Mucosa of stomach (tissue), 1 donor: ENCODE results near the gene REELD1.

ENCODE experiments used
- H3K27me3 ChIP-seq: one replicate; pipeline ENCODE4 v1.7.0; 2013; ENCODE audit warnings: mild to moderate bottlenecking, low read length; ENCODE audit not compliant: control insufficient read depth, insufficient read depth
- H3K36me3 ChIP-seq: one replicate; pipeline ENCODE4 v1.7.0; 2013; ENCODE audit warnings: low read length; ENCODE audit not compliant: control insufficient read depth, insufficient read depth
- H3K4me1 ChIP-seq: one replicate; pipeline ENCODE4 v1.7.0; 2013; ENCODE audit warnings: mild to moderate bottlenecking, low read length; ENCODE audit not compliant: control insufficient read depth, insufficient read depth
- H3K4me3 ChIP-seq: one replicate; pipeline ENCODE4 v1.7.0; 2013; ENCODE audit warnings: low read length
- H3K9ac ChIP-seq: one replicate; pipeline ENCODE4 v1.7.0; 2013; ENCODE audit warnings: mild to moderate bottlenecking, low read length, moderate library complexity
- H3K9me3 ChIP-seq: one replicate; pipeline ENCODE4 v1.7.0; 2013; ENCODE audit warnings: mild to moderate bottlenecking, low read length, moderate library complexity; ENCODE audit not compliant: control insufficient read depth
- donor health status: Pancreatic carcinoma.

REELD1 gene

DNA sequence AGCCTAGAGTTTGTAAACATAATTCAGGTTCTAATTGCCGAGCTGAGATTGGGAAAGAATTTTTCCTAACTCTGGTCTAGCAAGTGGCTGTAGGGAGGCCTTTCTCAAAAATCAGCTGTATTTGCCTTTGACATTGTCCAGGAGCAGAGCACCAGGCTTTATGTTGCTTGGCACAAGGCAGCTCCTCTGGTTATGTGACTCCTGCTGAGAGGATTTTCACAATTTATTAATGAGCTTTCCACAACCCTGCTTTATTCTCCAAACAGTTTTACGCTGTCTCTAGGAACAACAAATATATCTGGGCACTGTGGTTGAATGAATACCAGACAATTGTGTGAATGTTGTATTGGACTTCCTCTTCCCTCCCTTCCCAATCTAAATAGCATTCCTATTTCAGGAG lies 23.9 kb upstream of the REELD1 start:
- no peaks in the 10 kb centered on the region for H3K27me3 ChIP-seq

DNA sequence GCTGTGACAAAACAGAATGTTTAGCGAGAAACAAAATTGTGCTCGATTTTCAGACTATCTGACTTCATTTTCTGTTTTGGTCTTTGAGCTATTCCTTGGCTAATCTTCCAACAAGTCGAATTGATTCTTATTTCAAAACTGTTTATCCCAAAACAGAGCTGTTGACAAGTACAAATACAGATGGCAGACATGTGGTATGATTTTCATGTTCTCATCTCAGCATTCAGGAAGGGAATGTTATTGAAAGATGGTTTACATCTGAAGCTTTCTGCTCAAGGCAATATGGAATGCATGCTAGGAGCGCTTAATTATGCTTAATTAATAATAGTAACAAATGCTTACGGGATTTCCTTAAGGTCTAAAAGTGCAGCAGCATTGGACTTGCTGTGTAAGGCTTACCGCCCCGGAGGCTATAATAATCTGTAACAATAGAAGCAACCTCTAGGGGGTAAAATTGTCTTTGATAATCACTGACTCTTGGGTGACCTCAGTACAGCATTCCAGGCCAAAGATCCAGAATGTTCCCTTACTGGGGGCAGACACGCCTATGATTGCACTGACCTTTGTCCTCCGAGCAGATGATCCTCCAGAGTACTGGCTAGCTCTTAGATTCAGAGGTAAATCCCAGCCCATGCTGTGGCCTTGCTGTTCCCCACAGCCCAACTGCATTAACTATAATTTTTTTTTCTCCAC lies 22.4 kb upstream of the REELD1 start:
- H3K4me1 ChIP-seq, result peaks cover 8% of the 10 kb centered on the region
- no peaks in the 10 kb centered on the region for H3K9me3 ChIP-seq
- H3K9ac ChIP-seq, result no peak overlapping the region
- H3K36me3 ChIP-seq, result peaks cover 10% of the 10 kb centered on the region
- no peaks in the 10 kb centered on the region for H3K27me3 ChIP-seq
- H3K4me3 ChIP-seq, result no peak overlapping the region

More for the DNA sequence above, 23.9 kb upstream of the REELD1 start:
- Histone ChIP-seq H3K4me3 (no peak overlapping the region), H3K9me3 (no peaks in the 10 kb centered on the region), H3K36me3 (peaks cover 12% of the 10 kb centered on the region), H3K9ac (no peak overlapping the region), H3K4me1 (peaks cover 8% of the 10 kb centered on the region)

DNA sequence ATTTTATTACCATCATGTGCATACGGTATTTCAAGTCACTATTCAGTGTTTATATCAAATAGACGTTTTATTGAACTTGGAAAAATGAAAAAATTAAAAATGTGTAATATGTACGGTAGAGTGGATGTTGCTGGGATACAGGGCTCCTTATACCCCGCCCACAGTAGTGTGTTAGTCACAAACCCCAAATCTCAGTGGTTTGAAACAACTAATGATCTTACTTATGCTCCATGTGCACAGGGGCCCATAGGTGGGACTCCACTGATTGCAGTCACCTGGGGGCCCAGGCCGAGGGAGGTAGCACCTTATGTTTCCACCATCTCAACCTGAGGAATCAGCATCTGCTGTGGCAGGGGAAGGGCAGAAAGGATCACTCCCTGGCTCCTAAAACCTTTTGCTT lies 20.7 kb upstream of the REELD1 start:
- Histone ChIP-seq H3K27me3 (no peaks in the 10 kb centered on the region), H3K4me3 (no peak overlapping the region), H3K9me3 (no peaks in the 10 kb centered on the region), H3K9ac (no peak overlapping the region), H3K36me3 (peaks cover 4% of the 10 kb centered on the region), H3K4me1 (peaks cover 8% of the 10 kb centered on the region)

DNA sequence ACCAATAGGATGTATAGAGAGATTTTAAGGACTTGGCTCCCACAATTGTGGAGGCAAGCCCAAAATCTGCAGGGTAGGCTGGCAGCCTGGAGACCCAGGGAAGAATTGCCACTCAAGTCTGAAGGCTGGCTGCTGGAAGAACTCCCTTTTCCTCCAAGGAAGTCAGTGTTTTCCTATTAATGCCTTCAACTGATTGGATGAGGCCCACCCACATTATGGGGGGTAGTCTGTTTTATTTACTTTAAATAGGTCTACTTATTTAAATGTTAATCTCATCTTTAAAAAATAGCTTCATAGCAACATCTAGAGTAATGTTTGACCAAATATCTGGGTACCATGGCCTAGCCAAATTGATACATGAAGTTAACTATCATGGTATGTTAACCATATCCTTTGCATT lies 20.1 kb upstream of the REELD1 start:
- Histone ChIP-seq H3K4me1 (peaks cover 8% of the 10 kb centered on the region), H3K9me3 (no peaks in the 10 kb centered on the region), H3K4me3 (no peak overlapping the region), H3K9ac (no peak overlapping the region), H3K36me3 (peaks cover 4% of the 10 kb centered on the region), H3K27me3 (no peaks in the 10 kb centered on the region)

DNA sequence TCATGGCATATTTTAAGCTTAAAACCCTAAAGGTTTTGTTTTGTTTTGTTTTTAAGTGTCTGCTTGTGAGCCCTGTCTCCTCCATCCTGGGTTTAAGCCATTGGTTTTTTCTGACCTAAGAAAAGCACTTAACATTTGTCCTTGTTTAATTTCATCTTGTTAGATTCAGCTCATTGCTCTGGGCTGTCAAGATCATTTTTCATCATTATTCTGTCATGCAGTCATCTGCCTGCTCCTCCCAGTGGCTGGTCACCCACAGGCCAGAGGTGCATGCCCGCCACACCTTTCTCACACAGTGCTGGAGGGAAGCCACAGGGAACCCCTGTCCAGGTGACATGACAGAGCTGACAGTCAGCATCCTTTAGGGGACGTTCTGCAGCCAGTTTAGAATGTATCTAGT lies 11.7 kb upstream of the REELD1 start:
- Histone ChIP-seq H3K4me1 (no peaks in the 10 kb centered on the region), H3K4me3 (no peak overlapping the region), H3K9ac (no peak overlapping the region), H3K36me3 (no peaks in the 10 kb centered on the region), H3K9me3 (no peaks in the 10 kb centered on the region), H3K27me3 (no peaks in the 10 kb centered on the region)

DNA sequence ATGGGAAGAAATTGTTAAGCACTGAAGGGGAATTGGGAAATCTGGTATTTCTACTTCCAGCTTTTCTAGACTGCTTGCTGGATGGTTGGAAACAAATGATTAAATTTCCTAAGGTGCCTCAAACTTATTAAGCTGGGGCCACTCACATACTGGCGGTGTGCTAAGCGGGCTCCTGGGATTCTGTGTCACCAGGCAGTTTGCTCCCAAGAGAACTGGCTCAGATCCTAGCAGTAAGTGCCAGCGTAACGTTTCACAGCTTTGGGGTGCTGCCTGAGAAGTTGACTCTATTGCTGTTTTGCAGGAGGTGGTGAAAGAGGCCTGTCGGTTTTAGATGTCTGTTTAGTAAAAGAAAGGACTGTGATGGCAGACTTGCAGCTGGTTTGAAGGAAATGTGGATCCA lies 6.9 kb upstream of the REELD1 start:
- Histone ChIP-seq H3K9me3 (no peaks in the 10 kb centered on the region), H3K9ac (no peak overlapping the region), H3K27me3 (no peaks in the 10 kb centered on the region), H3K4me1 (no peaks in the 10 kb centered on the region), H3K4me3 (no peak overlapping the region), H3K36me3 (no peaks in the 10 kb centered on the region)

DNA sequence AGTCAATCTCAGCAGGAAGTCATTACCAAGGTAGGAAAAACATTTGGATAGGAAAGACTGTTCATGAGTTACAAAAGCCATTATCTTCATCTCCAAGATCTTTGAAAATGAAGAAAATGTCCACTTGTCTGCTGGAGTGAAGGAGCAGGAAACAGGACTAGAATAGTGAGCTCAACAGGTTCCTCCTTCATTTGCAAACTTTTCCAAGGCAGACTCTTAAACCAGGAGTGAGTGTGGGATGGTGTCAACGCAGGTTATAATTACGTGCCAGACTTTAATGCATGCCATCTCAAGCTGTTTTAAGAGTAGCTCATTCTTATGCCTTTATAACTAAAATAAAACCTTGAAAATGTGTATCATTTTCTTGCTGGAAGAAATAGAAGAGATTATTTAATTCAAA lies 3.4 kb upstream of the REELD1 start:
- H3K9me3 ChIP-seq, result no peaks in the 10 kb centered on the region
- no peaks in the 10 kb centered on the region for H3K27me3 ChIP-seq
- H3K36me3 ChIP-seq, result no peaks in the 10 kb centered on the region
- no peak overlapping the region for H3K4me3 ChIP-seq
- no peak overlapping the region for H3K9ac ChIP-seq
- no peaks in the 10 kb centered on the region for H3K4me1 ChIP-seq

DNA sequence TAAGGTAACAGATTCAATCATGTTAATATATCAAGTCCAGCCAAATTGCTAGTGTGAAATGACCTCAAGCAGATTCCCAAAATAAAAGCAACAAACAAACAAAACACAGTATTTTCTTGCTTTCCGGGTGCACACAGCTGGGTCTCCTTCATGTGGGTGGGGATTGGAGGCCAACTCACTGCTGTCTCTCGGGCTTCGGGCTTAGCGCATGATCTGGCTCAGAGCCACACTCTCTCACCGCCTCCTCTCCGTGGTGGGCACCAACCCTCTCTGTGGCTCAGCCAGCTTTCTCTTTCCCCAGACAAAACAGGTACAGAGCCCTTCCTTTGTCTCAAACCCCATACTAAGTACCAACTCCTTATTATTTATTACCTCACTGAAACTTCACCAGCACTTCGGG lies 2.9 kb upstream of the REELD1 start:
- Histone ChIP-seq H3K4me1 (no peaks in the 10 kb centered on the region), H3K9me3 (no peaks in the 10 kb centered on the region), H3K27me3 (no peaks in the 10 kb centered on the region), H3K36me3 (no peaks in the 10 kb centered on the region), H3K9ac (no peak overlapping the region), H3K4me3 (no peak overlapping the region)

DNA sequence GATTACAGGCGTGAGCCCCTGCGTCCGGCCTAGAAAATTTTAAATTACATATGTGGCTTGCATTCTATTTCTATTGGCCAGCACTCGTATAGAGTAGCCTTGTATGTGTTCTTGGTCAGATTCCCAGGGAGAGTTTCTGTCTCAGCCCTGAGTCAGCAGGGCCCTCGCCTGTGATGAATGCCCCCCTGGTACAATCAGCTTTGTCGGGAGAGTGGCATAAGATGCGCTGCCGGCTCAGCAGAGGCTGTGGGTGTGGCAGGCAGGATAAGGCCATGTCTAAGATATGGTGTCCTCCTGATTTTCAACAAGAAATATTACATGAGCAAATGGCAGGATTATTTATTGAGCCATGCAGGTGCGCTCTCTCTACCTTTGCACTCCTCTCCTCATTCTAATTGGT lies 1.6 kb upstream of the REELD1 start:
- Histone ChIP-seq H3K27me3 (no peaks in the 10 kb centered on the region), H3K36me3 (no peaks in the 10 kb centered on the region), H3K9me3 (no peaks in the 10 kb centered on the region), H3K4me3 (no peak overlapping the region), H3K9ac (no peak overlapping the region), H3K4me1 (no peaks in the 10 kb centered on the region)

DNA sequence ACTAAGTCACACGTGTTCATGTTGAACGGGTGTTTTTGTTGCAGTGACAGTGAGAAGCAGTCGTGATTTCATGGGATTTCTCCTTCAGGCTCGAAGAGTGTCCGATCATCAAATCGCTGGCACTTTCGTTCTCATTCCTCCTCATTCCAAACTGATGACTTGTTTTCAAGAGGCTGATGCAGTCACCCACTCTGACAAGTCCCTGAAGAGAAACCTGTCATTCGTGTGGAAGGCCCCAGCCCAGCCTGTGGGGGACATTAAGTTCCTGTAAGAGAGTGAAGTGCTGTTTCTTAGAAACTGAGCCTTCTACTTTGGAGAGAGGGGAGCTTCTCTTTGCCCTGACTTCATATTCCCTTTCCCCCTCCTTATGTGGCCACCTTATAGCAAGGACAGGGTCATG lies 8.0 kb downstream of the REELD1 start:
- Histone ChIP-seq H3K27me3 (peaks cover 5% of the 10 kb centered on the region), H3K9me3 (no peaks in the 10 kb centered on the region), H3K9ac (no peak overlapping the region), H3K36me3 (no peaks in the 10 kb centered on the region), H3K4me1 (peaks cover 6% of the 10 kb centered on the region), H3K4me3 (no peak overlapping the region)

DNA sequence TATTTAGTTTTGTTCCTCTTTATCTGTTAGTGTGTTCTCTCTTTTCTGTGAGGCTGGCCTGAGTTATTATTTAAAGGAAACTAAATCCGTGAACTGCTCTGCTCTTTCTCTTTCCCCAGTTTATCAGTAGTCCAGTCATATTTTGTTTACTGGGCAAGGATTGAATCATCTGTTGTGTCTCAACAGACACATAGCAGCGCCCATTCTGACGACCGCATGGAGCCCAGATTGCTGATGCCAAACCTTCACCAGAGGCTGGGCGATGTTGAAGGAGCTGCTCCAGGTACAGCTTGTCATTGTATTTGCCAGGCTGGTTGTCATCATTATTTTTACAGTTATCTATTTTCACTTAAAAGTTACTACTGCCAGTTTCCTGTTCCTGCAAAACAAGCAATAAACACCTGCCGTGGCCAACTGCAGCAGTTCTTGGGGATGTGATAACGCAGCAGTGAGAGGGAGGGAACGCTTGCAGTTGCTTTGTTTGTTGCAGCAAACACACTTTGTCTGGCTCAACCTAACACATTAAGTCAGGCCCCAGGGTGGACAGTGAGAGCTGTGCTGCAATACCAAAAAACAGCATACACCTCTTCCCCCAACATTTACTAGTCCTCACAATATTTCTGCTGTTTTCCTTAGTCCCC lies 10.1 kb downstream of the REELD1 start:
- no peaks in the 10 kb centered on the region for H3K9me3 ChIP-seq
- no peak overlapping the region for H3K4me3 ChIP-seq
- H3K4me1 ChIP-seq, result peaks cover 6% of the 10 kb centered on the region
- H3K9ac ChIP-seq, result no peak overlapping the region
- H3K36me3 ChIP-seq, result no peaks in the 10 kb centered on the region
- H3K27me3 ChIP-seq, result peaks cover 5% of the 10 kb centered on the region

DNA sequence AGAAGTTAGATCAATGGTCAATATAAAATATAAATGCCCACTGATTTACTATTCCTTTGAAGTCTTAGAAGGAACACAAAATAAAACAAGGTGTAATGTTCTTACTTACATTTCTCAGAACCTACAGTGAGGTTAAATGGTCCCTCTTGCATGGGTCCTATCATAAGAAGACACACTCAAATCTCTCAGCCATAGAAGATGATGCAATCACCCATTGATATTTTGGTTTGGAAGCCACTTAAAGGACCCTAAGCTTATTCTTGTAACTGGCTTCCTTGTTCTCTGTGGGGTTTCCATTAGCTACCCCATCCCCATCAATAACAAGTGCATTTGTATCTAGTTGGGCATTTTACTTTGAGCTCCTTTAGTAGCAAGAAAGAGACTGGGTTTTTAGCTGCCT lies 15.1 kb downstream of the REELD1 start:
- no peak overlapping the region for H3K4me3 ChIP-seq
- H3K27me3 ChIP-seq, result no peaks in the 10 kb centered on the region
- no peaks in the 10 kb centered on the region for H3K9me3 ChIP-seq
- no peak overlapping the region for H3K9ac ChIP-seq
- H3K4me1 ChIP-seq, result peaks cover 10% of the 10 kb centered on the region
- no peaks in the 10 kb centered on the region for H3K36me3 ChIP-seq
